HG02938 (cell line): ENCODE data around the gene TNFRSF6B.
"Not testable (repeated sequence)": the region's sequence is repeated elsewhere in the genome, so short reads cannot be mapped to it uniquely, and the experiment has no call there.

Experiments used
- ATAC-seq: cut with Tn5 transposase; IDR thresholded peaks from one replicate; pipeline ENCODE4 v1.9.1; 2021; ENCODE audit warnings: mild to moderate bottlenecking, moderate library complexity; ENCODE audit not compliant: unreplicated experiment

Gene TNFRSF6B

DNA sequence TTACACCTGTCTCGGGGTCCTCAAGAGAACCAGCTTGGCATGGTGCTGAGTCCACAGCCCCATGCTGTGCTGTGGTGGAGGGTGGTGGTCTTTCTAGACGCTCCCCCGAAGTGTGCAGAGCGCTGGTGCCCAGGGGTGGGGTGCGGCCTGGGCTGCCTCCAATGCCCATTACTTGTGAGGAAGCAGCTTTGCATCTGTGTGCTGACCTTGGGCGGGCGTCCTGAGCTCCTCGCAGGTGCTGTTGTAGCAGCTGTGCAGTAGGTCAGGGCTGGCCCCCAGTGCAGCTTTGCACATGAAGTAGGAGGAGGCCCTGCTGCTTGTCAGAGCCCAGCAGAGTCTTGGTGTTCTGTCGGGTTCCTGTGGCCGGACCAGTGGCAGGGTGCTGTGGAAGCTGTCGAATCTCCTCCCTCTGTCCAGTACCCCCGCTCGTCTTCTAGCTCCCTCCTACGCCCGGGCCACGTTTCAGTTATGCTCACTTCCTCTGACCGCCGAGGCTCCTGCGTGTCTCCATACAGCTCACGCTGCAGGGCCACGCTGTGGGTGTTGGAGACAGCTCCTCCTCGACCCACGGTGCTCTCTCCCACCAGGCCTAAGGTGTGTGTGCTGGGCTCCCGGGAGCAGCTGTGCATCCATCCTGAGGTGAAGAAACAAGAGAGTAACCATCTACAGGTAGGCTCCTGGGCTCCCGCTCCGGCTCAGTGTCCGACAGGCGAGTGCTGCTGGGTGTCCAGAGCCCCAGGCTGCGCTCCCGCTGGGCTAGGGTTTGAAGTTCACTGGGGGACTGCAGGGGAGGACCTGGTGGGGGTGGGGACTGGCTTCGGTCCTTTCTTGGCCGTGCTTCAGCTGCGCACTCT lies 34.3 kb upstream of the TNFRSF6B start:
- no peak for ATAC-seq

DNA sequence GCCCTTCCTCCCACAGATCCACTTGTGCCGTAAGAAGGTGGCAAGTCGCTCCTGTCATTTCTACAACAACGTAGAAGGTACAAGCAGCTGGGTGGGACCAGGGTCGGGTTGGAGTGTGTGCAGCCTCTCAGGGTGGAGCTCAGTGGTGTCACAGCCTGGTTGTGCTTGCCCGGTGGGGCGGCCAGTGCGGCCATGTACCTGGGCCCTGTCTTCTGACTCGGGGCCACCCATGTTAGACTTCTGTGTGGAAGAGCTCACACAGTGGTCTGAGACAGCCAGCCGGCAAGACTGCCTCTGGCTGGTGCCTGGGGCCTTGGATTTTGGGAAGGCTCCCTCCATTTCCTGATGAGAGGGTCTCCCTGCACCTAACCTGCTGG lies 33.7 kb upstream of the TNFRSF6B start:
- ATAC-seq, result no peak

DNA sequence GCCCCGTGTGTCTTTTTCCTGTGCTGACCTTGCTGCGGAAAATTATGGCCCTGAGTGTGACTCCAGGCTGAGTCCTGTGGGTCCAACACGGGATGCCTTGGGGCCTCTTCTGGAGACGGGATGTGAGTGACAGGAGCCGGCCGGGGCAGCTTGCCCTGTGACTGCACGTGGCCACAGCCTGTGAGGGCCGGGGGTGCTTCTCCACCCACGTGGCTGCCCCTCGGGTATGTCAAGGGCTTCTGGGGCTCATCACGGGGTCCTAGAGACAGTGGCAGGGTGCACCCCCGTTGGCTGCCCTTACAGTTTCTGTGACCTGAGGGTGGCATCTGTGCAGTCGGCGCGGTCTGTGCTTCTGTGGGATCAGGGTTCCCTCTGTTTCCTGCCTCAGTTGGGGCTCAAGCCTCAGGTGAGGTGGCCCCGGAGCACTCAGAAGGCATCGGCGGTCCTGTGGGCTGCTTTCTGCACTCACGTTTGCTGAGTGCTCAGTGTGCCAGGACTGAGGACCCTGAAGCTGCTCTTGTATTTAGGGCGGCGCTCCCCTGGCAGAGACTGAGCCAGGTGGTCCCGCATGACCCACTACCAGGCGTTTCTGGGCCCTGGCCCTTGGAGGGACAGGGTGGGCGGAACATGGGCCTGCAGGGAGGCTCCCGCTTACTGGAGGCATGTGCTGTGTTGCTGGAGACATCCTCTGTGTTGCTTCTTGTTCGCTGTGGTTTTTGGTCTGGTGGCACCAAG lies 33.0 kb upstream of the TNFRSF6B start:
- no peak for ATAC-seq

DNA sequence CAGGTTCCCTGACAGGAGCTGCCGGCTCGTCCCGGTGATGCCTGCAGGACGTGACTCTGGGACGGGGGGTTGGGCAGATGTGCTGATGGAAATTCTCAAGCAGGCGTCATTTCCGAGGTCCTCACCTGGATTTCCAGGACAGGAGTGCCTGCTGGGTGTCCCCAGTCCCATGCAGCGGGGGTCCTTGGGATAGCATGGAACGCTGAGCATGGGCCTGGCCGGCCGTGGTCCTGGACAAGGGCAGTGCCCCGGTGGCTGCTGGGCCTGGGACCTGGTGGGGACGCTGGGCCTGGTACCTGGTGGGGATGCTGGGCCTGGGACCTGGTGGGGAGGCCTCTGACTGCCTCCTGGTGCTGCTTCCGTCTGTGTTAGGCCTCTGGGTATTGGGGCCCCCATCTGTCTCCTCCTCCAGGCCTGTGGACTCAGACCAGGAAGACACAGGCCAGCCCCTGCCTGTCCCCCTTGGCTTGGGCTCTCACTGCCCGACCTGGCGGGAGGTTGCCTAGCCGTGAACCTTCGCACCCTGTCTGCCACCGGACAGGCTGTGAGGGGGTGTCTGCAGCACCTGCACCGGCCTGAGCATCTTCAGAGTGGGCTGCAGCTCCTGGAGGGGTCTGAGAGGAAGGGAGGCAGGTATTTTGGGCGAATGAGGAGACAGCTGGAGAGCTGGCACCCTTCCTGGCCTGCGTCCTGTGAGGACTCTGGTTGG lies 32.2 kb upstream of the TNFRSF6B start:
- ATAC-seq, result no peak

DNA sequence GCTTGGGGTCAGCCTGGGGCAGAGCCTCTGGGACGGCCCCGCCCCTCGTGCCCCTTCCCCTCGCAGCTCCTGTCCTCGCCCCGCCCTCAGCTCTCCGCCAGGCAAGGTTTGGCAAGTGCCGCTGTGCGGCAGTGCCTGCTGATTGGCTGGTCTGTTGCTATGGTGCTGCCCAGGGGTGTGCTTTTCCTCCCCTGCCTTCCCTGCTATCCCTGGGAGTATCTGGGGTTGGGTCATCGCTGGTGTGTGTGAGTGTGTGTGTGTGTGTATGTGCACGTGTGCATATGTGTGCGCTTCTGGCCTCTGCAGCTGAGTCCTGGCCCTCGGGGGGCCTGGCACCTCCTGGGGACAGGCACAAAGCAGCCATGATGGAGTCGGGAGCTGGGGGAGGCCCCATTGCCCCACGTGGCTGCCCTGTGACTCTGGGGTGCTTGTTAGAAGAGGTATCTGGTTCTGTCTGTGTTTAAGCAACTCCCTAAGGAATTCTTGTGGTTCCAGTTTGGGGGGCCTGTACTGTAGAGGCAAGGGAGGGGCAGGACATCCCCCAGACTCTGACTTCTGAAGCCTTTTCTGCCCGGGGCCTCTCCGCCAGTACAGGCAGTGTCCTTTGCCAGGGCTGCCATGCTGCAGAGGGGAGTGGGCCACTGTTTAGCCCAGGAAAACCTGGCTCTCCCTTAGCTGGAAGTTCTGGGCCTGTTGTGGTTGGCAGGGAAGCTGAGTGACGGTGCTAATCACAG lies 31.4 kb upstream of the TNFRSF6B start:
- ATAC-seq, result no peak

DNA sequence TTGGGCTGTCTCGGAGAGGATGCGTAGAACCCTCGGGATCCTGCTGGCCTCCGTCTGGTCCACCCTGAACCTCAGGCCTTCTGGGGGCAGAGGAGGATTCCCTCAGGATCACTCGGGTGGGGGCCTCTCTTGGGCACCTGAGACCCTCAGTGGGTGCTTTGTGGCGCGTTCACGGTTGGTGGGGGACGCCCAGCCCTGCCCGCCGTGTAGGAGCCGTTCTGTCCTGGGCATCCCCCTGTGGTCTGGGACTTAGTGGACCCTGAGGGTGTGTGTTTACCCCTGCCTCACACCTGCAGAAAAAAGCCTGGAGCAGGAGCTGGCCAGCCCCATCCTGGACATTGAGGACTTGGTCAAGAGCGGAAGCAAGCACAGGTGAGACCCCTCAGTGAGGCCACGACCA lies 30.7 kb upstream of the TNFRSF6B start:
- ATAC-seq, result no peak

DNA sequence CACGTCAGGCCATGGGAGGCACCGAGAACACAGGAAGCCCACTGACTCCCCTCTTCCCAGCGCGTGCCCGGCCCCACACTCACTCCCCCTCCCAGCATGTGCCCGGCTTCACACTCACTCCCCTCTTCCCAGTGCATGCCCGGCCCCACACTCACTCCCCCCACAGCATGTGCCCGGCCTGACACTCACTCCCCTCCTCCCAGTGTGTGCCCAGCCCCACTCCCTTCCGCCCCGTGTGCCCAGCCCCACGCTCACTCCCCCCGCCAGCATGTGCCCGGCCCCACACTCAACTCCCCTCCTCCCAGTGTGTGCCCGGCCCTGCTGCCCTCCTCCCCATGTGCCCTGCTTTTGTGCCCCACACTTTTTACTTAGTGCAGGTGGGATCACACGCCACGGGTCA lies 28.6 kb upstream of the TNFRSF6B start:
- no peak for ATAC-seq

DNA sequence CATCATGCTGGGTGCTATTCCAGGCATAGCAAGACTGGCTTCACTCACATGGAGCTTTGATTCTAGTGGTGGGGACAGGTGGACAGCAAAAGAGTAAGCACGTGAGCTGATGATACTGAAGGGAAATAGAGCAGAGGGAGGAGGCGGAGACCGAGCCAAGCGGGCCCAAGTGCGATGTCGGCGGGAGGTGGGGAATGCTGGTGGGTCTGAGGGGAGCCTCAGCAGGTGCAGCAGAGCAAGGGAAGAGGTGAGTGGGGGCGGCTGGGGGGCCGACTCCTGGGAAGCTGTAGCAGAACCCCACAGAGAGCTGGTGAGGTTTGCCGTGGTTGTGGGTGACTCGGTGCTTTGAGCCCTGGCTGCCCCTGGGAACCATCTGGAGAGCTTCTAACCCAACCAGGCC lies 28.1 kb upstream of the TNFRSF6B start:
- no peak for ATAC-seq

DNA sequence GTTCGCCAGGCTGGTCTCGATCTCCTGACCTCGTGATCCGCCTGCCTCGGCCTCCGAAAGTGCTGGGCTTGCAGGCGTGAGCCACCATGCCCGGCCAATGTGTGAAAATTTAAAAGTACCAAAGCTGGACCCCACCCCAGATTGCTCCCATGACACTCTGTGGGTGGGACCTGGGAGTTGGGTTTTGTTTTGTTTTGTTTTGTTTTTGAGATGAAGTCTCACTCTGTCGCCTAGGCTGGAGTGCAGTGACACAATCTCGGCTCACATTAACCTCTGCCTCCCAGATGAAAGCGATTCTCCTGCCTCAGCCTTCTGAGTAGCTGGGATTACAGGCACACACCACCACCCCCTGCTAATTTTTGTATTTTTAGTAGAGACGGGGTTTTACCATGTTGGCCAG lies 24.8 kb upstream of the TNFRSF6B start:
- not testable (repeated sequence) for ATAC-seq

DNA sequence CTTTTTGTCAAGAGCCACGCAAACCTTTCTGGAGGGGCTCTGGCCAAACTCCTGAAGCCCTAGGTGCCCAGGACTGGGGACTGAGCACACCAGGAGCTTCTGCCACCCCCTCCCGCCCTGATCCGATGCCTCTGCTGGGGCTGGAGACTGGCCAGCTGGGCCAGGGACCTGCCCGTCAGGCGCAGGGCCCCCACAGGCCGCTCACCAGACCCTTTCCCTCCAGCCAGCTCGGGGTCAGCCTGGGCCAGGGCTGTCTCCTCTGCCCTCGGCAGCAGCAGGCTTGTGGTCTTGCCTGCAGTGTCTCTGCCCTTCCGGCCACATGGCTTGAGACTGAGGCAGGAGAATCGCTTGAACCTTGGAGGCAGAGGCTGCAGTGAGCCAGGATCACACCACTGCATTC lies 23.8 kb upstream of the TNFRSF6B start:
- ATAC-seq, result no peak

DNA sequence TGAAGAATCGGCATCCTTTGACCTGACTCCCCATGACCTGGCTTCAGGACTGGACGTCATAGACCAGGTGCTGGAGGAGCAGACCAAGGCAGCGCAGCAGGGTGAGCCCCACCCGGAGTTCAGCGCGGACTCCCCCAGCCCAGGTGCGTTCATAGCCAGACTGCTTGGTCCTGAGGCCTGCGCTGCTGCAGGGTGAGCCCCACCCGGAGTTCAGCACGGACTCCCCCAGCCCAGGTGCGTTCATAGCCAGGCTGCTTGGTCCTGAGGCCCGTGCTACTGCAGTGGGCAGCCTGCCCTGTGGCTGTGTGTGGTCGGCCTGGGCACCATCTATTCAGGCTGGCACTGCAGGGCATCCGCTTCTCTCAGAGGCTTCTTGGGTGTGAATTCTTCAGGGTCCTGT lies 22.5 kb upstream of the TNFRSF6B start:
- no peak for ATAC-seq

DNA sequence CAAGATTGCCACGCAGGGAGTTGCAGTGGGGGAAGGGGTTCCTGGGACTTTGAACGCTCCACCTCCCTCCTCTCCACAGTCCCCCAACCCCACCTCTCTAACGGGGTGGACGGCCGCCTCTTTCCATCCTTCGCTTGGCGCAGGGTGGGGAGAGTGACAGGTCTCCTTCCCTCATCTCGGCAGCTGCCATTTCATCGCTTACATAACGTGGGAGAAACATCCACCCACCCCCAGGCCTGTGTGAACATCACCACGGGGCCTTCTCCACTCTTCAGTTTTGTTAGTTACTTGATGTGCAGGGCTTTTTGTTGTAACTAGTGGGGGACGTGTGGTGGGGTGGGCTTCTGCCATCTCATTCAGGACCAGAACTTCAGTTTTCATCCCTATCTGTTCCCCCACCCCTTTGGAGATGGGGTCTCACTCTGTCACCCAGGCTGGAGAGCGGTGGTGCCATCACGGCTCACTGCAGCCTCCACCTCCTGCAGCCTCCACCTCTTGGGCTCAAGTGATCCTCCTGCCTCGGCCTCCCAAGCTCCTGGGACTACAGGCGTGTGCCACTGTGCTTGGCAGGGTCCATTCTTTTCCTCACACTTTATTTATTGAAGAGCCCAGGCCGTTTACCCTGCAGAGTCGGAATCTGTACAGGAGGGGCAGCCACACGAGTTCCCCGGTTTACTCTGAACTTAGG lies 20.6 kb upstream of the TNFRSF6B start:
- no peak for ATAC-seq

DNA sequence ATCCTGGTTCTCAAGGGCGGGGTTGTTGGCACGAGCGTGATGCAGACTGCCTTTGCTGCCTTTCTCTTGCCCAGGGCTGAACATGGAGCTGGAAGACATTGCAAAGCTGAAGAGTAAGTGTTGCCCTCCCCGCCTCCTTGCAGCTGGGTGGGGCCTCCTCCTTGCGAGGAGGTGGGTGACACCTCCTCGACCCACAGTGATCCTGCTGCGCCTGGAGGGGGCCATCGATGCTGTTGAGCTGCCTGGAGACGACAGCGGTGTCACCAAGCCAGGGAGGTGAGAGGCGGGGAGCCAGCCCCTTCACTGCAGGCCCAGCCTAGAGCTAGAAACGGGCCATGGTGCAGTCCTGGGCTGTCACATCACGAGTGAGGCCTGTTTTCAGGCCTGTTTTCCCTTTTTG lies 18.4 kb upstream of the TNFRSF6B start:
- no peak for ATAC-seq

DNA sequence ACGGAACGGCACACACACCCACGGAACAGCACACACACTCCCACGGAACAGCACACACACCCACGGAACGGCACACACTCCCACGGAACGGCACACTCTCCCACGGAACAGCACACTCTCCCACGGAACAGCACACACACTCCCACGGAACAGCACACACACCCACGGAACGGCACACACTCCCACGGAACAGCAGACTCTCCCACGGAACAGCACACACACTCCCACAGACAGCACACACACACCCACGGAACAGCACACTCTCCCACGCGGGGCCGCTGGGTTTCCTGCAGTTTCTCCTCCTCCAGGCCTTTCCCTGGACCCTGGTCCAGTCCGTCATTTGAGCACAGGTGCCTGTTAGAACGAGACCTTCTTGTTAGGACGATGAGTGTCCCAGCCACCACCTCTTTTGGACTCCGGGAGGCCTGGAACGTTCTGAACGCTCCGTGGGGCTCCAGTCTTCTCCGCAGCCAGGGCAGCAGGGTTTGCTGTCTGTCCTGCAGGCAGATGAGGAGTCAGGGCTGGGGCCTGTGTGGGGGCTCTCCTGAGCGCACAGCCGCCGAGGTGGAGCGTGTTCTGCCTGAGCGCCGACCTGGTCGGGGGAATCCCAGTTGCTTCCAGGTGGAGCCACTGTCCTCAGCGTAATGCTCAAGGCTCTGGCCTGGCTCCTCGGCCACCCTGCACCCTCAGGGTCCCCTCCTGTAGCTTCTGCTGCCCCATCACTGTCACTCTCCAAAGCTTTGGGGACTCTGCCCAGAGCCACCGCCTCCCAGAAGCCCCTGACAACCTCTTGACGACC lies 17.6 kb upstream of the TNFRSF6B start:
- ATAC-seq, result no peak

DNA sequence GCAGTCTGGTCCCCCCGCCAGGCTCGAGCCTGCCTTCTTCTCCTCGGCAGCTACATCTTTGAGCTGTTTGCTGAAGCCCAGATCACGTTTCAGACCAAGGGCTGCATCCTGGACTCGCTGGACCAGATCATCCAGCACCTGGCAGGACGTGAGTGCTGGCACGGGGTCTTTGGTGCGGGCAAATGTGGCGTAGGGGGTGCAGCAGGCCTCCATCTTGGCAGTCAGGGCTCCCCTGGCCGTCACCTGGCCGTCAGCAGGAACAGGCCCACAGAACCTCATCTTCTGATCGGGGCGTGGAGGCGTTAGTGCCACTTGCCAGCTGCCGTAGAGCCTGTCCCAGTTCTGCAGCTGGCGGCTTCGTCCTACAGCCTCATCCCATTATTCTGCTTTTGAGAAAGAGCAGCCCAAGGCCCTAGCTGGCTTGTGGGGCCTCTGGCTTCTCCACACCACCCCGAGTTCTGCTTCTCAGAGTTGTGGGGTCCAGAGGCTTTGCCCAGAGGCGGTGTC lies 16.6 kb upstream of the TNFRSF6B start:
- no peak for ATAC-seq

DNA sequence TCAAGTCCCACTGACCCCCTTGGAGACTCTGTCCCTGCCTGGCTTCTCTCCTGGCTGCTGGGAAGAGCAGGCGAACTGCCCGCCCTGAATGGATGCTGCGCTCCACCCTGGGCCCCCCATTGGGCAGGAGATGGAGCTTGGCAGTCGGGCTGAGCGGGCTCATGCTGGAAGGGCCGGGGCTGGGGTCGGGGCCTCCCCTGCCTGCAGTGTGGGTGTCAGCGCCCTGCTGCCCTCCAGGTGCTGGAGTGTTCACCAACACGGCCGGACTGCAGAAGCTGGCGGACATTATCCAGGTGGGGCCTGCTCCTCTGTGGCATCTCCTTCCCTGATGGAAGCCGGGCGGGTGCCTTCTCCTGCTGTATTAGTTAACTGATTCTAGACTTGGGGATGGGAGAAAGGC lies 16.0 kb upstream of the TNFRSF6B start:
- ATAC-seq, result no peak

DNA sequence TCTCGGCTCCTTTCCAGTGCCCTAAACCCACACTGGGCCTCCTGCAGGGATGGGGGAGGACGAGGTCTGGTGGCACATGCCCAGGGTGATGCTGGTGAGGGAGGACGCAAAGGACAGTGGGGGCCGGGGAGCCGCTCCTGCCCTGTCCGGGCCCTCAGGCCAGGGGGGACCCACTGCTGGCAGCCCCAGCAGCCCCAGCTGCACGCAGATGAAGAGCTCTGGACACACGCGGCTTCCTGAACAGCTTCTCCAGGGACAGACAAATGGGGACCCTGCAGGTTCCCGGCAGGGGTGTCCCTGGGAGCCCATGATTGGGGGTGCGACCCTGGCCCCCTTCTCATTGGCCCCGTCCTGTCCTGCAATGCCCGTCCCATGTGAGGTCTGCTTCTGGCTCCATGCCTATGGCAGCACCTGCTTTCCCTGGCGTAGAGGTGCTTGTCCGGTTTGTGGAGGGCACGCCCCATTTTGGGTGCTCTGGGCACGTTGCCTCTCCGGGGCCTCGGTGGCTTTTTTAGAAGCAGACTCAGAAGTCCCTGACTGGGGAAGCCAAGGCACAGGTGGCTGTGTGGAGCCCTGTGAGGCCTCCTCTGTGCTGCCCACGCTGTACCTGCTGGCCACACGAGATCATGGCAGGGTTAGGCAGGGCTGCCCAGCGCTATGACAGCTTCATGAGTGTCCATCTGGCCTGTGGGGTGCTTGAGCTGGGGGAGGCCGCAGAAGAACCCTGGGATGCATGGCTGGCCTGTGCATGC lies 15.4 kb upstream of the TNFRSF6B start:
- no peak for ATAC-seq

DNA sequence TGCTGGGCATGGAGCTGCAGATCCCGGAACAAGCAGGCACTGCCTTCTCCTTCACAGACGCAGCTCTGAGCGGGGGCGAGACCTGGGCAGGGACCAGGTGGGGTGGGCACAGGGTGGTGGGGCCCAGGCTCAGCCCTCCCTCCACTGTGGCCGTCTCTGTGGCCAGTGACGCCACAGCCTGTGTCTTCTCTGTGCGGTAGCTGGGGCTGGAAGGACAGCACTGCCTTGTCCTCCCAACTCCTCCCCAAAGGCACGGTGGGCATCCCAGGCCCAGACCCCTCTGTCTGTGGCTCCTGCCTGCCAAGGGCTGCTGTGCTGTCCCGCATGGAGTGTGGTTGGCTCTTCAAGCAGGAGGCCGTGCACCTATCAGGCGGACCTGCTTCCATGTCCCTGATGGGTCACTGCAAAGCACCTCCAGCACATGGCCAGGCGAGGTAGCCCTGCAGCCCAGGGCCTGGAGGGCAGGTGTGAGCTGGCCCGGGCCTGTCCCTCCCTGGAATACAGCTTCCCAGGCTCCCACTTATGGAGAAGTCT lies 14.8 kb upstream of the TNFRSF6B start:
- ATAC-seq, result no peak
